Fibroblast of villous mesenchyme (primary cell): Measurements from ENCODE around the gene STAC. TPM values are rescaled to one million over a fixed set of nuclear protein-coding genes. Genes with fewer than 3 reads are reported as not detected.

ENCODE experiments used
- DNase-seq: peaks from one replicate; pipeline ENCODE4 v3.0.0-alpha.2; 2010; ENCODE audit warnings: low read depth
- H3K4me3 ChIP-seq: 2 replicates; pipeline ENCODE4 v1.5.1; 2011; ENCODE audit warnings: low read depth, mild to moderate bottlenecking, low read length
- total RNA-seq: library from RNA; depleted of rRNA; stranded (reverse); fragments of >200 nt; gene quantifications from 2 replicates; pipeline ENCODE4 v1.2.3, GENCODE V29; 2012
- TF ChIP-seq, protein P1 (sequence below): IDR thresholded peaks from 2 replicates; pipeline ENCODE4 v1.5.1; 2012; ENCODE audit warnings: low read depth, mild to moderate bottlenecking, low read length; ENCODE audit not compliant: insufficient read depth

STAC gene
- total RNA-seq, 1 donor = 0.43 TPM

DNA sequence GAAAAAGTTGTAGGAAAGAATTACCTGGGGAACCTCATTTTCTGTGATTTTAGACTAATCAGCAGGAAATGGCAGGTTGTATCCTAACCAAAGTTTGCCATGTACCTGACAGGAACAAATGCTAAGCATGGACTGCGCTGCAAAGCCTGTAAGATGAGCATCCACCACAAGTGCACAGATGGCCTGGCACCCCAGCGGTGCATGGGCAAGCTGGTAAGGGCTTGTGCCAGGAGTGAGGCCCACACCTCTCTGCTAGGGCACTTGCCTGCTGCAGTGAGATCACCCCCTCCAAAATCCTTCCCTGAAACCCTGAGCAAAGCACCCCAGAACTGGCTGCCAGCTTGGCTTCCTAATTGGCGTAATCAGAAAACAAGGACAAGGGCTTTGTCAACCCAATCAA, 102.6 kb downstream of the STAC start:
- no peak for DNase-seq
- TF ChIP-seq, protein P1, sequence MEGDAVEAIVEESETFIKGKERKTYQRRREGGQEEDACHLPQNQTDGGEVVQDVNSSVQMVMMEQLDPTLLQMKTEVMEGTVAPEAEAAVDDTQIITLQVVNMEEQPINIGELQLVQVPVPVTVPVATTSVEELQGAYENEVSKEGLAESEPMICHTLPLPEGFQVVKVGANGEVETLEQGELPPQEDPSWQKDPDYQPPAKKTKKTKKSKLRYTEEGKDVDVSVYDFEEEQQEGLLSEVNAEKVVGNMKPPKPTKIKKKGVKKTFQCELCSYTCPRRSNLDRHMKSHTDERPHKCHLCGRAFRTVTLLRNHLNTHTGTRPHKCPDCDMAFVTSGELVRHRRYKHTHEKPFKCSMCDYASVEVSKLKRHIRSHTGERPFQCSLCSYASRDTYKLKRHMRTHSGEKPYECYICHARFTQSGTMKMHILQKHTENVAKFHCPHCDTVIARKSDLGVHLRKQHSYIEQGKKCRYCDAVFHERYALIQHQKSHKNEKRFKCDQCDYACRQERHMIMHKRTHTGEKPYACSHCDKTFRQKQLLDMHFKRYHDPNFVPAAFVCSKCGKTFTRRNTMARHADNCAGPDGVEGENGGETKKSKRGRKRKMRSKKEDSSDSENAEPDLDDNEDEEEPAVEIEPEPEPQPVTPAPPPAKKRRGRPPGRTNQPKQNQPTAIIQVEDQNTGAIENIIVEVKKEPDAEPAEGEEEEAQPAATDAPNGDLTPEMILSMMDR = no peak
- no peak overlapping the region for H3K4me3 ChIP-seq

DNA sequence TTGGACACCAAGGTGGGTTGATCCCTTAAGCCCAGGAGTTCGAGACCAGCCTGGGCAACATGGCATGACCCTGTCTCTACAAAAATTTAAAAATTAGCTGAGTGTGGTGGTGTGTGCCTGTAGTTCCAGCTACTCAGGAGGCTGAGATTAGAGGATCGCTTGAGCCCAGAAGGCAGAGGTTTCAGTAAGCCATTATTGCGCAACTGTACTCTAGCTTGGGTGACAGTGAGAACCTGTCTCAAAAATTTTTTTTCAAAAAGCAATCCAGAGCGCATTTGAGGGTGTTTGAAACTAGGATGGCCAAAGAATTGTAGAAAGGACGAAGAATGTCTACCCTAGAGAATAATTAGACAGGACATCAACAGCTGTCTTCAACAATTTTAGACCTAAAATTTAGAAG, 103.4 kb downstream of the STAC start:
- DNase-seq = no peak
- TF ChIP-seq, protein P1 = no peak
- H3K4me3 ChIP-seq = no peak overlapping the region

DNA sequence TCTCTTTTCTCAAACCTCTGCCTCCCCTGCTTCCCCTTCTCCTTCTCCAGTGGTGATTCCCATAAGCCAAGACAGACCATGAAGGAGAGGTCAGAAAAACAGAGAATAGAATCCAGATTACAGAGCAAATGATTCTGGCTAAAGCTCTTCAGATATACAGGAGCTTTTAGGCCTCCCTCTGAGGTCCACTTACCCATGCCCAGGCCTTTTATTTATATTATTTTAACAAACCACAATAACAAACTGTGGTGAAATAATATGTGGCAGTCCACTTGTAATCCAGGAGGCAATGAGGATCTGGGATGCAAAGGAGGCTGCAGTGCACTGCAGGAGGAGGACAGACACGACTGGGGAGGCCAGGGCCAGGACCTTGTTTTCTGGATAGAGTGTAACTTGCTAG, 104.1 kb downstream of the STAC start:
- no peak for DNase-seq
- TF ChIP-seq, protein P1 = no peak
- H3K4me3 ChIP-seq = no peak overlapping the region

DNA sequence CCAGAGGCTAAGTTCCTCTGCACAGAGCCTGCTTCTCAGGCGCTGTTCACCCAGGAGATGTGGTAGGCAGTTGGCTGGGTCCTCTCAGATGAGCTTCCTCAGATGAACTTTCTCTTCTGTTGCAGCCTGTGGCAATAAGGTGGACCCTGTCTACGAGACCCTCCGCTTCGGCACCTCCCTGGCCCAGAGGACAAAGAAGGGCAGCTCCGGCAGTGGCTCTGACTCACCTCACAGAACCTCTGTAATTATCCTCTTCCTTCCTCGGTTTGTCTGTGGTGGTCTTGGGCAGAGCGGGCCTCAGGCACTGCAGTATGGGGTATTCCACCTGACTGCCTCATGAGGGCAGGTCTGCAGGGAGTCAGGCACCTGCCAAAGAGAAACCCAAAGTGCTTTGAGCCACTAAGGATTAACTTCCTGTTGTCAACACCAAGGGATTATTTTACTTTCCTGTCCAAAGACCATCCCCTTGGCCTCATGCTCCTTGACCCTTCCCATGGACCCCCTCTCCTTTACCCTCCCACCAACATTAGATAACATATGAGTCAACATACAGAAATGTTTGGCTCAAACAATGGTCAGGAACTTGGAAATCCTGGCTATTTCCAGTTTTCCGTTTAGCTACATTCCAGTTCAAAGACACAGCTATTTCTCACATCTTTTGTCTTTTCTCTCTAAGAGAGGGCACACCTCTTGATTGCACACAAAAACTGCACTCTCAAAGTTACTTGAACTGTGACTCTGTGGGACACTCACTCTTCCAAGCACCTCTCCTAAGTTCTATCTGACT, 105.9 kb downstream of the STAC start:
- TF ChIP-seq, protein P1 = no peak
- no peak overlapping the region for H3K4me3 ChIP-seq
- no peak for DNase-seq

DNA sequence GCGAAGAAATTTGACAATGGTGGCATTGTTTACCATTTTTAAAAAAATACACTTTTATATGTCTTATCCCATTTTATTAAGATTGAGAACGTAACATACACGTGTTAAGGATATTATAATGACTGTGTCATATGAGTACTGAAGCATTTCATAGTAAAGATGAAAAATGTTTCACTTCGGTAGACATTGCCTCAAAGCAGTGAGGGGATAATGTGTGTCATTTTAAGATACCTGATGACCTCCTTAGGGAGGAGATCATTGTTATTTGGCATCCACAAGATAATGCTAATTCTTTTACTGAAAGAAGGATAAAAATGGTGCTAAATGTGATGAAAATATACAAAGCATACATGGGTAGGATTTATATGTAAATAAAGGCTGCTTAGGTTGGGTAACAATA, 107.3 kb downstream of the STAC start:
- no peak for DNase-seq
- H3K4me3 ChIP-seq = no peak overlapping the region
- TF ChIP-seq, protein P1 = no peak

DNA sequence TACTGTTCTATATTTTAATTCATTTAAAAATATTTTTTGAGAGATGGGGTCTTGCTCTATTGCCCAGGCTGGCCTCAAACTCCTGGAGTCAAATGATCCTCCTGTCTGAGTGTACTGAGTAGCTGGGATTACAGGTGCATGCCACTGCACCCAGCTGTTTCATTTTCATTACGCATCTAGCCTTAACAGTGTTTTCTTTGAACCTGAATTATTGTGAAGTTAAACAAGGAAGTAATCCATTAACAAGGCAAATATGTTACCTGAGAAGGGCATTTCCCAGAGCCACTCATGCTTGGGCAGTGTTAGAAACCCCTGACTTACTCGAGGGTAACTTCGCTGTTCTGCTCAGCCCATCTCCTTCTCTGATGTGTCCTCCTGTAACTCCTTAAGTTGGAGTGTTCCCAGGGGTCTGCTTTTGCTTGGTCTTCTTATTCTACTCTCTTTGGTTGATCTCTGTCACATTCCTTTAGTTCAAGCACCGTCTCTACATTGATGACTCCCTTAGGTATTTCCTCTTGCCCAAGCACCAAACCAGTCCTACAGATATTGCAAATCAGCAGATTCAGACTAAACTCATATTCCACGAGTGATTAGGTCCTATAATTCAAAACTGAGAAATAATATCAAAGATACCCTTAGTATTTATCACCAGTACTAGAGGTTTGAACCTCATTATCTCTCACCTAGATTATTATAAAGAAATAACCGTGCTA, 107.9 kb downstream of the STAC start:
- H3K4me3 ChIP-seq = no peak overlapping the region
- DNase-seq = no peak
- TF ChIP-seq, protein P1 = no peak

DNA sequence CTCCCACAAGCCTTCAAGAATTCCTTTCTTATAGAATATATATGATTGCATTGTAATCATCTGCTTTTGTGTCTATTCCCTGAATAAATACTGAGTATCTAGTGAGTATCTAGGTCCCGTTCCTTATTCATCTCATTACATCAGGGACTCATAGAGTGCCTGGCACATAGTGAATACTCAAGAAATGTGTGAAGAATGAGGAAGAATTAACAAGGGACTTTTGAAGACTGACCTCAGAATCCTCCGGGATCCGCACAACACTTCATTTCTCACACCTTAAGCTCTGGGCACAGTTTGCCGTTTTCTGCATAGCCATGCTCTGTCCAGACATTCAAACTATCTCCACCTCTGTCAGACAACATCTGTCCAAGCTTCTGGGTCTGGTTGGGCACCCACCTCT, 108.8 kb downstream of the STAC start:
- TF ChIP-seq, protein P1 = no peak
- DNase-seq = no peak
- no peak overlapping the region for H3K4me3 ChIP-seq
